H1 (cell line): Measurements from ENCODE around the gene ARF4. TPM values are rescaled to one million over a fixed set of nuclear protein-coding genes. Genes with fewer than 3 reads are reported as not detected.

Experiments used
- CTCF ChIA-PET: fragments of 300-600 bp; sonication (Branson Sonifier 250); formaldehyde crosslinking; loops from one replicate; lab custom pipeline; 2021; ENCODE audit not compliant: partially characterized antibody; lab: Charles Lee
- POLR2A ChIA-PET: fragments of 300-600 bp; sonication (Branson Sonifier 250); formaldehyde crosslinking; loops from one replicate; lab custom pipeline; 2021; ENCODE audit warnings: inconsistent platforms; ENCODE audit not compliant: partially characterized antibody; lab: Charles Lee
- DNase-seq, 2 experiments: peaks; one replicate each; pipeline versions ENCODE4 v3.0.0 to v3.0.0-alpha.2; 2010 to 2022; ENCODE audit warnings: low spot score in 2 of 2, low read depth in 1 of 2, mixed read lengths in 1 of 2
- FAIRE-seq: peaks from 2 replicates; lab custom pipeline; 2011; peaks lifted over from hg19 to GRCh38; lab: Jason Lieb, UNC
- H2AFZ ChIP-seq: 2 replicates; pipeline ENCODE4 v1.8.1; 2012; ENCODE audit warnings: low read length, inconsistent platforms
- H2AK5ac ChIP-seq: 2 replicates; pipeline ENCODE4 v1.6.1; 2013; ENCODE audit warnings: low read depth, low read length
- H2BK120ac ChIP-seq: replicated peaks from 2 replicates; pipeline ENCODE3; 2013; ENCODE audit warnings: low read depth, low read length, inconsistent platforms
- H2BK12ac ChIP-seq: 2 replicates; pipeline ENCODE4 v1.6.1; 2013; ENCODE audit warnings: low read depth, low read length
- H2BK15ac ChIP-seq: 2 replicates; pipeline ENCODE4 v1.6.1; 2013; ENCODE audit warnings: low read length
- H2BK20ac ChIP-seq: 2 replicates; pipeline ENCODE4 v1.6.1; 2013; ENCODE audit warnings: low read length
- H2BK5ac ChIP-seq: 2 replicates; pipeline ENCODE4 v1.6.1; 2013; ENCODE audit warnings: low read depth, low read length
- H3K14ac ChIP-seq: 2 replicates; pipeline ENCODE4 v1.6.1; 2013; ENCODE audit warnings: inconsistent platforms; ENCODE audit not compliant: insufficient read length
- H3K18ac ChIP-seq: 2 replicates; pipeline ENCODE4 v1.6.1; 2013; ENCODE audit warnings: low read length; ENCODE audit errors: extremely low read depth
- H3K23ac ChIP-seq: 2 replicates; pipeline ENCODE4 v1.6.1; 2013; ENCODE audit warnings: inconsistent platforms; ENCODE audit not compliant: insufficient read length
- H3K23me2 ChIP-seq: 2 replicates; pipeline ENCODE4 v1.6.1; 2013; ENCODE audit warnings: low read depth, low read length
- H3K27ac ChIP-seq: 2 replicates; pipeline ENCODE4 v1.6.1; 2011; ENCODE audit warnings: low read depth, low read length, inconsistent platforms
- H3K27me3 ChIP-seq, 4 experiments: replicated peaks in 1 of 4; 1 replicate in 1 of 4; 2 replicates in 3 of 4; pipeline versions ENCODE4 v1.6.1 to v1.8.1; 2011 to 2013; ENCODE audit warnings: low read length in 3 of 4, mild to moderate bottlenecking in 3 of 4, inconsistent platforms in 2 of 4, mixed read lengths in 2 of 4, moderate library complexity in 1 of 4; ENCODE audit not compliant: control insufficient read depth in 3 of 4, insufficient read depth in 3 of 4; ENCODE audit errors: extremely low read depth in 1 of 4
- H3K36me3 ChIP-seq, 4 experiments: 2 replicates each; pipeline versions ENCODE4 v1.6.1 to v1.8.1; 2011 to 2013; ENCODE audit warnings: mild to moderate bottlenecking in 4 of 4, low read length in 3 of 4, moderate library complexity in 2 of 4, control low read depth in 1 of 4, inconsistent platforms in 1 of 4; ENCODE audit not compliant: insufficient read depth in 4 of 4, control insufficient read depth in 2 of 4
- H3K4ac ChIP-seq: replicated peaks from 2 replicates; pipeline ENCODE3; 2013; ENCODE audit warnings: low read length, low read depth, mixed read lengths, inconsistent platforms; ENCODE audit not compliant: insufficient read length
- H3K4me1 ChIP-seq, 4 experiments: replicated peaks in 1 of 4; 1 replicate in 1 of 4; 2 replicates in 3 of 4; pipeline versions ENCODE4 v1.6.1 to v1.8.1; 2011 to 2013; ENCODE audit warnings: low read length in 3 of 4, inconsistent platforms in 2 of 4, mixed read lengths in 1 of 4; ENCODE audit not compliant: insufficient read depth in 4 of 4, control insufficient read depth in 3 of 4
- H3K4me2 ChIP-seq, 2 experiments: 2 replicates each; pipeline versions ENCODE4 v1.6.1 to v1.8.1; 2011 to 2013; ENCODE audit warnings: low read depth in 2 of 2, low read length in 2 of 2, control low read depth in 1 of 2, inconsistent platforms in 1 of 2, mild to moderate bottlenecking in 1 of 2; ENCODE audit not compliant: insufficient read depth in 1 of 2
- H3K4me3 ChIP-seq, 4 experiments: fragments of 200-600, 300-600 bp in 1 of 4; sonication (generic), shearing (Covaris generic), sonication (Bioruptor Twin) in 1 of 4; 2 replicates each; pipeline versions ENCODE4 v1.5.1 to v1.8.1; 2011 to 2016; ENCODE audit warnings: low read length in 4 of 4, low read depth in 3 of 4, control low read depth in 2 of 4, inconsistent platforms in 2 of 4, mild to moderate bottlenecking in 2 of 4, mixed read lengths in 1 of 4, moderate library complexity in 1 of 4; ENCODE audit not compliant: insufficient read depth in 2 of 4; ENCODE audit errors: extremely low read depth in 1 of 4
- H3K56ac ChIP-seq: replicated peaks from 2 replicates; pipeline ENCODE3; 2013; ENCODE audit warnings: low read depth, mild to moderate bottlenecking, mixed read lengths, low read length, inconsistent platforms; ENCODE audit not compliant: insufficient read length
- H3K79me1 ChIP-seq: 2 replicates; pipeline ENCODE4 v1.6.1; 2013; ENCODE audit warnings: low read depth, low read length, control low read depth
- H3K79me2 ChIP-seq, 2 experiments: 2 replicates each; pipeline versions ENCODE4 v1.6.1 to v1.8.1; 2012 to 2013; ENCODE audit warnings: low read length in 2 of 2, mild to moderate bottlenecking in 2 of 2, inconsistent platforms in 1 of 2; ENCODE audit not compliant: insufficient read depth in 2 of 2, control insufficient read depth in 1 of 2
- H3K9ac ChIP-seq, 4 experiments: replicated peaks in 1 of 4; 1 replicate in 1 of 4; 2 replicates in 3 of 4; pipeline versions ENCODE4 v1.6.1 to v1.8.1; 2011 to 2013; ENCODE audit warnings: low read depth in 3 of 4, low read length in 3 of 4, control low read depth in 2 of 4, mild to moderate bottlenecking in 2 of 4, moderate library complexity in 2 of 4, inconsistent platforms in 1 of 4; ENCODE audit errors: extremely low read depth in 1 of 4
- H3K9me3 ChIP-seq, 2 experiments: 2 replicates each; pipeline versions ENCODE4 v1.6.1 to v1.8.1; 2012 to 2013; ENCODE audit warnings: mild to moderate bottlenecking in 2 of 2, moderate library complexity in 2 of 2, control low read depth in 1 of 2, inconsistent platforms in 1 of 2, low read depth in 1 of 2, low read length in 1 of 2, mixed read lengths in 1 of 2; ENCODE audit not compliant: insufficient read depth in 2 of 2
- H4K20me1 ChIP-seq, 2 experiments: replicated peaks in 1 of 2; 2 replicates each; pipeline versions ENCODE3 to v1.8.1; 2011 to 2013; ENCODE audit warnings: inconsistent platforms in 2 of 2, low read length in 2 of 2, mild to moderate bottlenecking in 1 of 2; ENCODE audit not compliant: insufficient read depth in 2 of 2, control insufficient read depth in 1 of 2
- H4K5ac ChIP-seq: 2 replicates; pipeline ENCODE4 v1.6.1; 2013; ENCODE audit warnings: low read length, low read depth, mixed read lengths, inconsistent platforms; ENCODE audit not compliant: insufficient read length
- H4K8ac ChIP-seq: 2 replicates; pipeline ENCODE4 v1.8.0; 2013; ENCODE audit warnings: mild to moderate bottlenecking, moderate library complexity, low read length, inconsistent platforms; ENCODE audit not compliant: insufficient read depth; ENCODE audit errors: extremely low read depth
- H4K91ac ChIP-seq: replicated peaks from 2 replicates; pipeline ENCODE3; 2013; ENCODE audit warnings: low read length, mixed read lengths, inconsistent platforms; ENCODE audit not compliant: insufficient read length
- ASH2L ChIP-seq: fragments of 200-600, 300-600 bp; sonication (generic); IDR thresholded peaks from one replicate; pipeline ENCODE4 v1.7.1; 2017; ENCODE audit warnings: low read length
- BACH1 ChIP-seq: IDR thresholded peaks from 2 replicates; pipeline ENCODE4 v1.6.1; 2012; ENCODE audit warnings: low read length, improper control_type of control experiment
- CEBPB ChIP-seq: IDR thresholded peaks from 2 replicates; pipeline ENCODE4 v1.6.1; 2012; ENCODE audit warnings: low read depth, low read length
- EGR1 ChIP-seq: IDR thresholded peaks from 2 replicates; pipeline ENCODE4 v1.6.1; 2011; ENCODE audit warnings: low read depth, low read length, borderline replicate concordance
- KDM5A ChIP-seq: fragments of 200-600 bp; IDR thresholded peaks from 2 replicates; pipeline ENCODE4 v1.7.1; 2012; ENCODE audit warnings: mild to moderate bottlenecking, low read length, inconsistent platforms, mixed read lengths
- POLR2A ChIP-seq, 2 experiments: IDR thresholded peaks; 1 replicate in 1 of 2; 2 replicates in 1 of 2; pipeline ENCODE4 v1.6.1; 2011; ENCODE audit warnings: low read depth in 2 of 2, low read length in 2 of 2, mild to moderate bottlenecking in 2 of 2; ENCODE audit errors: control extremely low read depth in 1 of 2
- POU5F1 ChIP-seq: IDR thresholded peaks from 2 replicates; pipeline ENCODE4 v1.6.1; 2011; ENCODE audit warnings: low read depth, mild to moderate bottlenecking, low read length, moderate library complexity
- RFX5 ChIP-seq: IDR thresholded peaks from 2 replicates; pipeline ENCODE4 v1.6.1; 2011; ENCODE audit warnings: low read depth, low read length, improper control_type of control experiment, borderline replicate concordance
- RXRA ChIP-seq: IDR thresholded peaks from 2 replicates; pipeline ENCODE4 v1.6.1; 2011; ENCODE audit warnings: low read depth, mild to moderate bottlenecking, low read length, moderate library complexity; ENCODE audit not compliant: insufficient read depth
- SAP30 ChIP-seq: fragments of 300-600 bp; sonication (generic); IDR thresholded peaks from 2 replicates; pipeline ENCODE4 v1.7.1; 2012; ENCODE audit warnings: low read length, moderate library complexity, mild to moderate bottlenecking, inconsistent platforms; ENCODE audit not compliant: insufficient read depth, insufficient replicate concordance
- SIX5 ChIP-seq: IDR thresholded peaks from 2 replicates; pipeline ENCODE4 v1.6.1; 2011; ENCODE audit warnings: mild to moderate bottlenecking, low read depth, low read length
- SP2 ChIP-seq: IDR thresholded peaks from 2 replicates; pipeline ENCODE4 v1.6.1; 2012; ENCODE audit warnings: mild to moderate bottlenecking, low read length, inconsistent platforms
- SUZ12 ChIP-seq: fragments of 200-600 bp; sonication (generic); IDR thresholded peaks from 2 replicates; pipeline ENCODE4 v1.6.1; 2012; ENCODE audit warnings: mild to moderate bottlenecking, inconsistent platforms, low read length, moderate library complexity, mixed read lengths
- TCF12 ChIP-seq: IDR thresholded peaks from 2 replicates; pipeline ENCODE4 v1.6.1; 2011; ENCODE audit warnings: low read depth, mild to moderate bottlenecking, low read length
- YY1 ChIP-seq: IDR thresholded peaks from 2 replicates; pipeline ENCODE4 v1.6.1; 2011; ENCODE audit warnings: low read depth, mild to moderate bottlenecking, low read length
- WGBS, 2 experiments: shearing (Covaris generic) in 1 of 2; methylation state at CpG; one replicate each; pipeline versions ENCODE4 v1.1.6 to v1.1.7; 2013 to 2015; ENCODE audit warnings: low lambda C conversion rate in 2 of 2, mixed read lengths in 2 of 2, inconsistent platforms in 1 of 2, low coverage in 1 of 2, missing lambda C conversion rate in 1 of 2; ENCODE audit not compliant: insufficient replicate concordance in 2 of 2, insufficient coverage in 1 of 2, insufficient read length in 1 of 2; ENCODE audit errors: extremely low coverage in 1 of 2, missing lambda C conversion rate in 1 of 2; 5-methylcytosine and 5-hydroxymethylcytosine counted together
- polyA plus RNA-seq, 7 experiments: library from polyadenylated mRNA; depleted of rRNA in 3 of 7; stranded (reverse) in 5 of 7; unstranded in 2 of 7; fragments of >200 nt in 5 of 7; fragments of 200-250 nt in 2 of 7; gene quantifications; 1 replicate in 5 of 7; 2 replicates in 1 of 7; 4 replicates in 1 of 7; pipeline versions ENCODE4 v1.2.1 to v1.2.3, GENCODE V29; 2011 to 2013; ENCODE audit warnings: missing spikeins in 2 of 7, mixed read lengths in 2 of 7
- total RNA-seq: library from RNA; stranded (reverse); fragmentation: NEBNext Ultra II Directional; extraction: Animal tissue kit (Norgen Biotek cat#: 25700); gene quantifications from 2 replicates; pipeline ENCODE4 v1.2.1, GENCODE V29; 2021
- TF ChIP-seq, protein P1 (sequence below): IDR thresholded peaks from 2 replicates; pipeline ENCODE4 v1.6.1; 2012; ENCODE audit warnings: inconsistent platforms

ARF4 gene
- total and polyA plus RNA-seq, 2 of the 8 experiments (the other 6 are each of a cell fraction or from before 2014, with no cell fraction given): 138 to 165 TPM

- H3K36me3 ChIP-seq: peaks cover 0 to 49% (median 19%) of the 10 kb centered on the region in 4 experiments; a peak in 7 of 8 replicates
- no peak overlapping the region for H2BK15ac ChIP-seq
- H2BK12ac ChIP-seq: no peak overlapping the region
- ChIA-PET POLR2A (interaction anchor here (0.6 to 4.4 kb wide), 3 partner anchors 9 to 293 kb away, joined by 3 to 39 read pairs (median 3); partner anchors contain the start of gene PDE12), CTCF (interaction anchor here (0.6 kb wide), 1 partner anchor 66 kb away, joined by 3 read pairs; no protein-coding TSS in a partner anchor)
- H2AK5ac ChIP-seq: no peak overlapping the region
- peaks cover 0 to 3% of the 10 kb centered on the region in 2 experiments; a peak in 2 of 4 replicates for H3K79me2 ChIP-seq
- H3K9ac ChIP-seq: no peak overlapping the region
- H3K23ac ChIP-seq: no peak overlapping the region
- no peak overlapping the region for H3K4me2 ChIP-seq
- no peak overlapping the region for H3K18ac ChIP-seq
- no peaks in the 10 kb centered on the region for H3K4me1 ChIP-seq
- no peak overlapping the region for H4K8ac ChIP-seq
- H3K14ac ChIP-seq: no peak overlapping the region
- FAIRE-seq: no peak
- H2BK120ac ChIP-seq: no peak overlapping the region
- no peaks in the 10 kb centered on the region for H3K27me3 ChIP-seq
- no peak overlapping the region for H3K56ac ChIP-seq
- no peaks in the 10 kb centered on the region for H3K79me1 ChIP-seq
- WGBS, 2 experiments: 97% methylated on average over 2 of the region's 2 CpGs; no CpG with 5 or more reads in 1 of the 2 experiments
- no peak overlapping the region for H2BK5ac ChIP-seq
- peaks cover 2% of the 10 kb centered on the region in 2 experiments for H4K20me1 ChIP-seq
- H3K9me3 ChIP-seq: no peaks in the 10 kb centered on the region
- H3K23me2 ChIP-seq: no peaks in the 10 kb centered on the region
- no peak overlapping the region for H4K91ac ChIP-seq
- no peak overlapping the region for H4K5ac ChIP-seq
- DNase-seq: no peak
- no peak overlapping the region for H3K4ac ChIP-seq
- H3K27ac ChIP-seq: no peak overlapping the region
- H2BK20ac ChIP-seq: no peak overlapping the region
- H3K4me3 ChIP-seq: no peak overlapping the region
- H2AFZ ChIP-seq: no peak overlapping the region
- TF ChIP-seq YY1: no peak
- no peak for TF ChIP-seq SP2
- no peak for TF ChIP-seq RFX5
- TF ChIP-seq SUZ12: no peak
- no peak for TF ChIP-seq CEBPB
- no peak for TF ChIP-seq SAP30
- TF ChIP-seq EGR1: no peak
- no peak for TF ChIP-seq TCF12
- TF ChIP-seq KDM5A: no peak
- TF ChIP-seq POLR2A (IDR thresholded peaks at IDR 0.05; ENCODE audit: control extremely low read depth in 1 of 2, low read depth in 2 of 2, low read length in 2 of 2): no peak
- no peak for TF ChIP-seq SIX5
- TF ChIP-seq BACH1: no peak
- no peak for TF ChIP-seq RXRA
- TF ChIP-seq ASH2L: no peak
- no peak for TF ChIP-seq POU5F1
- TF ChIP-seq, protein P1, sequence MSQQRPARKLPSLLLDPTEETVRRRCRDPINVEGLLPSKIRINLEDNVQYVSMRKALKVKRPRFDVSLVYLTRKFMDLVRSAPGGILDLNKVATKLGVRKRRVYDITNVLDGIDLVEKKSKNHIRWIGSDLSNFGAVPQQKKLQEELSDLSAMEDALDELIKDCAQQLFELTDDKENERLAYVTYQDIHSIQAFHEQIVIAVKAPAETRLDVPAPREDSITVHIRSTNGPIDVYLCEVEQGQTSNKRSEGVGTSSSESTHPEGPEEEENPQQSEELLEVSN: no peak
Measured at GRCh38 chr3:57570878-57571277, 26.3 kb downstream of the ARF4 start.
